ENCODE data around the gene CASZ1.

CASZ1 gene

DNA sequence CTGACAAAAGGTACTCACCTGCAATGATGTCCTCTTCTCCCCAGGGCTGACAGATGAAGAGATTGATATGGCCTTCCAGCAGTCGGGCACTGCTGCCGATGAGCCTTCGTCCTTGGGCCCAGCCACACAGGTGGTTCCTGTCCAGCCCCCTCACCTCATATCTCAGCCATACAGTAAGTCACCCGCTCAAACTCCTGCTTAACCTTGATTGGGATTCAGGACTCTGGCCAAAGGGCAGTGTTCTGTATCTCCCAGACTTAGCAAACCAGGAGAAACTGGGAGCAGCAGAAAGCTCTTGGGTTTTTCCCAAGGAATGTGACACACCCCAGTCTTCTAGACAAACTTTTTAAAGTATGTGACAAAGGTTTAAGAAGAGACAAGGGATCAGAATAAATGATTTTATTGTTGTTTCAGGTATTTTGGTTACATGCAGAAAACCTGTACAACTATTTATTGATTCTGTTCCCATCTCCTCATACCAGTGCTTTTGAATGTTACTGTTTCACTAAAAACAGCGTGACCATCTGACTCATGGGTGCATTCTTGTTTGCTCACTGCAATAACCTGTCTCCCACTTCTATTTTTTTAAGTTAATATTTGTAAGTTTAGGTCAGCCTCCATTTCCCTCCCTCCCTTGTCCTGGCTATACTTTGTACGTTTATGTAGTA is 197.1 kb downstream of the CASZ1 start:
- TF ChIP-seq CEBPB (IDR thresholded peaks at IDR 0.05) (no peak), YY1 (IDR thresholded peaks at IDR 0.05; ENCODE audit: low read depth) (no peak), FOXM1 (IDR thresholded peaks at IDR 0.05; ENCODE audit: borderline replicate concordance, low read depth) (no peak), ZBTB7A (IDR thresholded peaks at IDR 0.05; ENCODE audit: low read depth) (no peak), EP300 (IDR thresholded peaks at IDR 0.05; ENCODE audit: borderline replicate concordance) (0 out of 2 replicates have a peak, but pooled peaks have one; percentile 42), TEAD4 (IDR thresholded peaks at IDR 0.05) (peak; percentile 57), USF1 (IDR thresholded peaks at IDR 0.05) (no peak), TCF12 (IDR thresholded peaks at IDR 0.05; ENCODE audit: low read depth) (0 out of 2 replicates have a peak, but pooled peaks have one; percentile 23), EGR1 (IDR thresholded peaks at IDR 0.05) (no peak), NFIC (IDR thresholded peaks at IDR 0.05) (no peak; the same call in 1 of the 2 replicates), CREB1 (IDR thresholded peaks at IDR 0.05; ENCODE audit: low read depth) (no peak), REST (IDR thresholded peaks at IDR 0.05; ENCODE audit: low read depth) (no peak), TAF1 (IDR thresholded peaks at IDR 0.05; ENCODE audit: low read depth) (no peak), RAD21 (IDR thresholded peaks at IDR 0.05; ENCODE audit: low read depth) (no peak)
- TF ChIP-seq, protein P1, sequence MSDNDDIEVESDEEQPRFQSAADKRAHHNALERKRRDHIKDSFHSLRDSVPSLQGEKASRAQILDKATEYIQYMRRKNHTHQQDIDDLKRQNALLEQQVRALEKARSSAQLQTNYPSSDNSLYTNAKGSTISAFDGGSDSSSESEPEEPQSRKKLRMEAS (IDR thresholded peaks at IDR 0.05): no peak

DNA sequence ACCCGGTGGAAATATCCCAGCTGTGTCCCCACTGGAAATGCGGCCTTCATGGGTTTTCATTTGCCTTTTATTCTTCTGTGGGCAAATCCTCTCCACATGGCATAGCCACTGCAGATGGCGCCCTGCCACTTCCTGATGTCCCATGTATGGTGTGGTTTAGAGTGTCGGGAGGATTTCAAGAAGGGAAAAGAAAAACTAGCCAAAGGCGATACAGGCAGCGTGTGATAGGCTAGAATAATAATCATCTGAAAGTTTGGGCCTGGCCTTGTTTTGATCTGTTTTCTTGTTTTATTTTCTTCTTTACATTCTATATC is 198.1 kb downstream of the CASZ1 start:
- TF ChIP-seq TAF1 (IDR thresholded peaks at IDR 0.05; ENCODE audit: low read depth) (no peak), CEBPB (IDR thresholded peaks at IDR 0.05) (no peak), TCF12 (IDR thresholded peaks at IDR 0.05; ENCODE audit: low read depth) (no peak), FOXM1 (IDR thresholded peaks at IDR 0.05; ENCODE audit: borderline replicate concordance, low read depth) (no peak), REST (IDR thresholded peaks at IDR 0.05; ENCODE audit: low read depth) (no peak), YY1 (IDR thresholded peaks at IDR 0.05; ENCODE audit: low read depth) (no peak), RAD21 (IDR thresholded peaks at IDR 0.05; ENCODE audit: low read depth) (peak; percentile 30; the same call in 1 of the 2 replicates), USF1 (IDR thresholded peaks at IDR 0.05) (no peak)

DNA sequence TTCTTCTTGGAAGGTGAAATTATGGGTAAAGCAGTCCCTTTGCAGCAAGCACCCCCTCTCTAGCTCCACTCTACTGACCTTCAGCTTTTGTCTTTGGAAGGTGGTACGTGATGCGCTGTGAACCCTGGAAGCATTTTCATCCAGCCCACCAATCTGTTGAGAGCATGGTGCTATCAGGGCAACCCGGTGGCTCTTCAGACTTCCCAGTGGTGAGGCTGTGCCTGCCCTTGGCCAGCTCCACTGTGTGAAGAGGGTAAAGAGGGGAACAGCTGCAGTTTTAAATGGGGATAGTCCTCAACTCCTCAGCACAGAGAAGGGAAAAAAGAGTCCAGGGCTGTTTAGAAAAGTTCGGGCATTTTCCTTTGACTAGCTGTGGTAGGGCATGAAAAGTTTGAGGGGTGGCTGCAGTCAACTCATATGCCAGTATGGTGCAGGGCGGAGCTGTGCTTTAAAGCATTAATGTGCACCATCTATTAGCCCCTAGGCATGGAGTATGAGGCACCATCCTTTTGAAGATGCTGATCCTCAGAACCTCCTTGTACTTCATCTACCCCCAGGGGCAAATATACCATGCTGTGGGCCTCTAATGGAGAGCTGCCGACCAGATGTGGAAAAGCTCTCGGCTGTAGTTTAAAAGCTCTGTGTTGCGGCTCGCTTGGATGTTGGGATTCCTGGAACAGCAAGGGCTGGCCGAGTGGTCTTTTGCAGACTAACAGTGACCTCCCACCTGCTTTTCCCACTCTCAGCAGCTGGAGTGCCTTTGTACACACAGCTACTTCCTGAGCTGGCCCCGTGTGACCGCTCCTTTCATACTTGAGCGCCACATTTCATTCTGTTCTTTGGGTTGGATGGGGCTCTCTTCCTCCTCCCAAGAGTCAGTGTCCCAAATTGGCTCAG is 198.7 kb downstream of the CASZ1 start:
- TF ChIP-seq, protein P1 (IDR thresholded peaks at IDR 0.05): no peak
- TF ChIP-seq ZBTB7A (IDR thresholded peaks at IDR 0.05; ENCODE audit: low read depth) (no peak), TEAD4 (IDR thresholded peaks at IDR 0.05) (no peak), REST (IDR thresholded peaks at IDR 0.05; ENCODE audit: low read depth) (no peak), EP300 (IDR thresholded peaks at IDR 0.05; ENCODE audit: borderline replicate concordance) (no peak), FOXM1 (IDR thresholded peaks at IDR 0.05; ENCODE audit: borderline replicate concordance, low read depth) (no peak), NFIC (IDR thresholded peaks at IDR 0.05) (no peak), YY1 (IDR thresholded peaks at IDR 0.05; ENCODE audit: low read depth) (no peak), TCF12 (IDR thresholded peaks at IDR 0.05; ENCODE audit: low read depth) (no peak), CREB1 (IDR thresholded peaks at IDR 0.05; ENCODE audit: low read depth) (no peak), TAF1 (IDR thresholded peaks at IDR 0.05; ENCODE audit: low read depth) (no peak), EGR1 (IDR thresholded peaks at IDR 0.05) (no peak), RAD21 (IDR thresholded peaks at IDR 0.05; ENCODE audit: low read depth) (no peak), USF1 (IDR thresholded peaks at IDR 0.05) (no peak)

All from Ishikawa (cell line).